Activated T-cell treated with anti-CD3 and anti-CD28 coated beads for 1 hour (primary cell): ENCODE results near the gene HOXD3.

ENCODE experiments used
- DNase-seq: peaks from one replicate; pipeline ENCODE4 v3.0.0-alpha.2; 2020; ENCODE audit warnings: low read depth

Gene HOXD3

DNA sequence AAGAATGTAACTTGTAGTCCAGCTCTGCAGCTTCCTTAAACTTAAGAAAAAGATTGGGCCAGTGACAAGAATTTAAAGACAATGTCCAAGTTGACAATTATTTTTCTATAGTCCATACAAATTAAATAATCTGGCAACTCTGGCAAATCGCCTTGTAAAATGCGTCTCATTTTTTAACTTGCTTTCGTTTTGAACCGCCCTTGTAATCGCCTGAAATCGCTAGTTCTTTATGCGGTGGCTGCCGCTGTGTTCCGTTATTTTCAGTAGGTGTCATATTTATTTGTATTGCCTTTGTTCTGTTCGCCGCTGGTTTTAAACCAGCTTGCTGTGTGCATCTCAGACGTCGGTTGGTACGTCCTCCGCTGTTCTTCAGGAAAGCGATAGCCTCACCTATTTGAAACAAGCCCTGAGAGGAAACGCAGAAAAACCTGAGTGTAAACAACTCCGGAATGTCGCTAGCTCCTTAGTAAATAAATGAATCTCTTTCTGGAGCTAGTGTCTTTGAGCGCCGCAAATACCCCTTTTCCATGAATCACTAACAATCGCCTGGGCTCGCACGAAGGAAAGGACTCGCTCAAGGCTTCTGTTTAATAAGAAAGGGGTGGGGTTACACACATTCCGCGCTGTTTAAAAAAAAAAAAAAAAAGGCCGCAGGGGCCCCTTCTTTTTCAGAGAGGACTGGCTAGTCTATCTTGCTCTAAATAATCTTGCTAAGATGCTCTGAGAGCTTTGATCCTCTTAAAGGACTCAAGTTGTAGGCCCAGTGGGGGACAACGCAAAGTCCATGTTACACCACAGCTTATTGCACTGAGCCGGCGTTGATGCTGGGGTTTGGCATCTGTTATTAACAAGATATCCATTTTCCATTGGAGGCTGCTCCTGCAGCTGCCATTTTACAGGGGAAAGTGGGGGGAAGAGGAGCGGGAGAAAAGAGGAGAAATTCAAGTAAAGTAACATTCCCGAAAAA lies 24.6 kb upstream of the HOXD3 start:
- DNase-seq: no peak

DNA sequence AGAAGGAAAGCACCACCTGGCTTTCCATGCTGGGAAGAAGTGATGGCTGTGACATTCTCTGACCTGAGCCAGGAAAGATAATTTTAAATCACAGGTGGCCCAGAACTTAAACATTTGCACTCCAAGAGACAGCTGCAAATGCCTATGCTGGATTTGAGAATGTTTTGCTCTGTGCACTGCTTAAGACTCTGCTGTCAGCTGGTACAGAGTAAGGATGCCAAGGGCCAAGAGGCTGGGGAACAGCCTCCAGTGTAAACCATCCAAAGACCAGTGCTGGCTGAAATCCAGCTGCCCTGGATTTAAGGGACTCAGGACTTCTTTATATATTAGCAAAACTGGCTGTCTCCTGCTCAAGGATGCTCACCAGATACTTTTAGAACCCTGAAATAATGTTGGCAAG lies 23.7 kb upstream of the HOXD3 start:
- DNase-seq: no peak

DNA sequence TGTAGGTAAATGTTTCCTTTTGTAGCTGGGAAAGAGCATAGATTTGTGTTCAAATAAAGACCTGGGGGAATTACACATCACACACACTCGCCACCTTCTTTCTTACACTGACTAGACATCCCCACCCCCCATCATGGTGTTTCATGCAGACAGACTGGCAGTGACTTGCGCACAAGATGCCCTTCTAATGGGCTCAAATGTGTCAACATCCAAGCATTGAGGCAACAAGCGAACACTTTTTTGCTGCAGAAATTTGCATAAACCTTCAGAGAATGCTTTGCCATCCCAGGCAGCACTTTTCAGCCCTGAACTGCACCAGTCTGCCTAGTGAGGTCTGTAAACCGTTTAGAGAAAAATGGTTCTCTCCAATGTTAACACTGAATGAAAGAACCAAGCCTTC lies 23.1 kb upstream of the HOXD3 start:
- no peak for DNase-seq

GRCh38 chr2:176135035-176135440 lies 22.1 kb upstream of the HOXD3 start:
- no peak for DNase-seq

- DNase-seq: no peak
Measured at GRCh38 chr2:176136374-176137251, 20.5 kb upstream of the HOXD3 start.

DNA sequence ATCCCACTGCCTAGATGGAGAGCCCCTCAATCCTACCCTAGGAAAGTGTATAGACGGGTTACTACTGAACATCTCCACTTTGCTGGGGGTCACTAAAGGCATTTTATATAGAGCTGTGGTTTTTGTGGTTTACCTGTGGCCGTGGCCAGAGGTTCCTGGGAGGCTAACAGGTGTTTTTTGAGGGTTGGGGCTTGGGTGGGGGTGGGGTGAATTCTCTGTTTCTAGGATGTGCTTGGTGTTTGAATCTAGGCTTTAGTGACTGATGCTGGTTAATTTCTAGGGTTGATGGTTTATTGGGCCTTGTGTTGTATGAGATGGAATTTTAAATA lies 19.9 kb upstream of the HOXD3 start:
- no peak for DNase-seq

- no peak for DNase-seq
Measured at GRCh38 chr2:176137906-176138305, 19.2 kb upstream of the HOXD3 start.

- DNase-seq: no peak
Measured at GRCh38 chr2:176138526-176138922, 18.6 kb upstream of the HOXD3 start.

- DNase-seq: no peak
Measured at GRCh38 chr2:176138923-176139660, 18.0 kb upstream of the HOXD3 start.

- no peak for DNase-seq
Measured at GRCh38 chr2:176139661-176140512, 17.2 kb upstream of the HOXD3 start.

DNA sequence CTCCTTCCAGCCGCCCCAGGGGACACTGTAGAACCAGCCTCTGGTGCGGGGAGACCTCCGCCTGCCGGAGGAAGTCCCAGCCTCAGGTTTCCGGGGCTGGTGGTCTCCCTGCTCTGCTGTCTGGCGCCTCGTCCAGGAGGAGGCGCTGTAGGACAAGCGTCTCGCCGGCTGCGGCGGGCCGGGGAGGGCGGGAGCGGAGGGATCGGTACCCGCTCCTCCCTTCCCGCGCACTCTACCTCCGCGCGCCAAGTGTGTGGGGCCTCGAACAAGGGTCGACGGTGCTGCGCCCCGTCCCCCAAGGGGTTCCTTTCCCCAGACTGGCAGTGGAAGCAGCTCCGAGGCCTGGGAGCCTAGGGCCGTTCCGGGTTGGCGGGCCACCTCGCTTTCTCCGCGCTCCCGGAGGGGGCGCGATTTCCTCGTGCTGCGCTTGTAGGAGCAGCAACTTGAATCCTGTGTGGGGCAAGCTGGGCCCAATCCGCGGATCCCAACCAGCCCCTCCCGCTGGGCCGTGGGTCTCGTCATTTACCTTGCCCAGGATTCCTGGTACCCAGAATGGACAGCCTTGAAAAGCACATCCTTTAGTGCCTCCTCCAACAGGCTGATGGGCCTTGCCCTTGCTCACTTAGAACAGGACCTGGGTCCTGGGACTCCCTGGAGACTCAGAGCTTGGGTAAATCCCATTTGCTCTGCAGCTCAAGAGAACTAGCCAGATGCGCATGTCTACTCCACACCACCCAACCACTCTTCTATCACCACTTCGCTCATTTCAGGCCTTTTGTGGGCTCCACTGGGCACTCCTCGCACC lies 16.4 kb upstream of the HOXD3 start:
- DNase-seq: peak; percentile 54

DNA sequence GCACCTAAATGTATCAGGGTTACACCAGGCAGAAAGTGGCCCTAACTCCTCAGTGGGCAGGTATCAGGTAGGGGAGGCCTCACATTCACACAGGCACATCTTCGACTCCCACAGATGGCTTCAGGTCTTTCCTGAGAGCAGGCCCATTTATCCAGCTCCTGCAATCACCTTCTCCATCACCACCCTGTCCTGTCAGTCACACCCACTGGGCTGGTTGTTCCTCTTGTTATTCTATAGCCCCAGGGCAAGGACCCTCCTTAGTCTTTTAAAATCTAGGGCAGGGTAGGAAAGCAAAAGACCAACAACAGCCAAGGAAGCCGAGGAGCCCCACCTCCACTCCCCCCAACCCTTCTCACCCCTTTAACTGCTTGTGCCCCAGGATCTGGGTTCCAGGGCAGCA lies 14.8 kb upstream of the HOXD3 start:
- DNase-seq: no peak

- no peak for DNase-seq
Measured at GRCh38 chr2:176145085-176145969, 11.8 kb upstream of the HOXD3 start.

DNA sequence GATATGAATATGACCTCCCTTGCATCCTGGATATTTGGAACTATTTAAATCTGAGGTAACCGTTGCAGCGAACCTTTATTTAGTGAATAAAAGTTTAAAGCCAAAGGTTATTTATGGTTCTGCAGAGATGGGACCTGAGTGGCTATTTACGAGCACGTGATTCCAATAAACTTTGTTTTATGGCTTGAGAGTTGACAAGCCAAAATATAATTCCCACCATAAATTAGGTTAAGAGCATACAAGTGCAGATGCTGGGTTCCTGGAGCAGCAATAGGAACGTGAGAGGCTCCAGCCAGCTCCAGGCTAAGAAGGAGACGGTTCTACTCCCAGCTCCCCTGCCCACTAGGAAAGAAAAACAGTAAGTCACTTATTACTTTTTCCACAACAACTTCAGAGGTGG lies 11.0 kb upstream of the HOXD3 start:
- no peak for DNase-seq

GRCh38 chr2:176146645-176147044 lies 10.5 kb upstream of the HOXD3 start:
- DNase-seq: no peak

- DNase-seq: no peak
Measured at GRCh38 chr2:176147210-176147799, 9.8 kb upstream of the HOXD3 start.

- no peak for DNase-seq
Measured at GRCh38 chr2:176147800-176148496, 9.2 kb upstream of the HOXD3 start.

DNA sequence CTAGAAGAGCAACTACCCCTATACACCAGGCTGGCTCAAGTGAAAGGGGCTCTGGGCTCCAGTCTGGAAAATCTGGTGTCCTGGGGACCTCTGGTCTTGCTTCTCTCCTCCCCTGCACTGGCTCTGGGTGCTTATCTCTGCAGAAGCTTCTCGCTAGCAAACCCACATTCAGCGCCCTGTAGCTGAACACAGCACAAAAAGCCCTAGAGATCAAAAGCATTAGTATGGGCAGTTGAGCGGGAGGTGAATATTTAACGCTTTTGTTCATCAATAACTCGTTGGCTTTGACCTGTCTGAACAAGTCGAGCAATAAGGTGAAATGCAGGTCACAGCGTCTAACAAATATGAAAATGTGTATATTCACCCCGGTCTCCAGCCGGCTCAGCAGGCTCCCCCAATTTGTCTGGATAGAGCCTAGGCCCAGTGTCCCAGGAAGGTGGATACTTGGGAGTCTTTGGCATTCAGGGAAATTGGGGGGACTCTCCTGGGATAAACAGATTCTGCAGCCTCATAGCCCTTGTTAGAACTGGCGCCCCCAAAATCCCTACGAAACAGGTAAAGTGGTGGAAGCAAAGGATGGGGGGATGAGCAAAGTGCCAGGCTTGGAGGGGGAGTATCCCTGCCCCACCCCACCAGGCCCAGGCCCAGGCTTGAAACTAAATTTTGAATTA lies 8.2 kb upstream of the HOXD3 start:
- no peak for DNase-seq
